GM21423 (cell line): Measurements from ENCODE around the gene NDUFA1.
A peak's percentile ranks its signal among the peaks of the same experiment; 100 is the strongest.
"Not testable (repeated sequence)": the region's sequence is repeated elsewhere in the genome, so short reads cannot be mapped to it uniquely, and the experiment has no call there.

Experiments used
- ATAC-seq: cut with Tn5 transposase; IDR thresholded peaks from one replicate; pipeline ENCODE4 v1.9.1; 2021; ENCODE audit warnings: mild to moderate bottlenecking, moderate library complexity; ENCODE audit not compliant: unreplicated experiment

NDUFA1 gene

GRCh38 chrX:119871599-119872395 lies at the start of gene NDUFA1, which contains the start of gene RNF113A:
Gene NDUFA1 (plus strand): TSS chrX:119871832. CDS start chrX:119871912, 80 bp downstream.
Gene RNF113A (minus strand): TSS chrX:119871733. CDS start chrX:119871613, 120 bp downstream.
- ATAC-seq = peak; percentile 94

- not testable (repeated sequence) for ATAC-seq
Observed at GRCh38 chrX:119824221-119824620, 47.4 kb upstream of the NDUFA1 start.

GRCh38 chrX:119826399-119826959 lies 45.2 kb upstream of the NDUFA1 start:
- no peak for ATAC-seq

- ATAC-seq = no peak
Observed at GRCh38 chrX:119828446-119828845, 43.2 kb upstream of the NDUFA1 start.

GRCh38 chrX:119833905-119834304 lies 37.7 kb upstream of the NDUFA1 start:
- ATAC-seq = no peak

DNA sequence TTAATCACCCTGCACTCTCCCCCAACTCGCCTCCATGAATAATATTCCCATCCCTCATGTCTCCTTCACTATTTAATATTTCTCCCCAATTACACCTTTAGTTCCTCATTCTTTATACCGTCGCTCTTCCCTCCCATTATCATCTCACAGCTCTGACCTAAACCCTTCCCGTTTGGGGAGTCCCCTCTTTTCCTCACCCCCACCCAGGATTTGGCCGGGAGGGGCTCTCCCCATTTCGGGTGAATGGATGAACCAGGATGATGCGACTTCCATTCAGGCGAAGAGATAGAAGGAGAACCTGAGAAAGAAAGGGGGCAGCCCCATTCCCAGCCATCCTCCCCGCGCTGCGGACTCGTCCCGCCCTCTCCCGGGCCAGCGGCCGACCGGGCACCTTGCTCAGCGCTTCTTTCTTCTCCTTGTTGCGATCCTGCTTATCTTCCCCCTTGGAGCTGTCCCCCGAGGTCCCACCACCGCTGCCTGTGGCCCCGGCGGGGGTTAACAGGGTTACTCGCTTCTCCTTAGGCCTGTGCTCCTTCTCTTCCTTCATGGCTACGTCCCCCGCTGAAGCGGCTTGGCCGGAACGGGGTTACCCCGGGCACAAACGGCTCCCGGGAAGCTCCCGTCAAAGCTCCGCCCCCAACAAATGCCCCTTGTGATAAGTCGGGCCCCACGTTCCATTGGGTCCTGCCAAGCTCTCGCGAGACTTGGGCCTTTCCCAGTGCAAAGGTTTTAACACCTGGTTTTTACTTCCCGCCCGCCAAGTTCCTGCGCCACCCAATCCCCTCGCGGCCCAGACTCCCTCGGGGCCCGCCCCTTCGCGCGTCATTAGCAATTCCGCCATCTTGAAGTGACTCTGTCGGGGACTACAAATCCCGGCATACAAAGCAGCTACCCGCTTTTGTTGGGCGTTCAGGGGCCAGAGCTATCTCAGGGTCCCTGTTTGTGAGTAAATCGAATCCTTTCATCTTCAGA lies 19.0 kb upstream of the NDUFA1 start, which contains the start of gene UPF3B:
Gene UPF3B (minus strand): TSS at position 582 of the 972 bp plus-strand sequence. CDS start 35 bp downstream, at position 547.
- ATAC-seq = peak; percentile 96

DNA sequence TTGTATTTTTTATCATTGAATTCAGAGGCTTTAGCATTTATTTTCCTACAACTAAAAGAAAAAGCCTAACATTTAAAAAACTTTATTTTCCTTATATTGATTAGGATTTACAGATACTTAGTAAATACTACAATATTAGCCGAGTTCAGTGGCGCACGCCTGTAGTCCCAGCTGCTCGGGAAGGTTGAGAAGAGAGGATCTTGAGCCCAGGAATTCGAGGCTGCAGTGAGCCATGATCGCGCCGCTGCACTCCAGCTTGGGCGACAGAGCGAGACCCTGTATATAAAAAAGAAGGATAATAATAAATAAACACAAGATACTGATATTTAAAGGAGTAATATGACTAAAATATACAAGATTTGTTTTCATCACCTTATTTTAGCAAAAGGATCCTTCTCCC lies 18.2 kb upstream of the NDUFA1 start:
- no peak for ATAC-seq

DNA sequence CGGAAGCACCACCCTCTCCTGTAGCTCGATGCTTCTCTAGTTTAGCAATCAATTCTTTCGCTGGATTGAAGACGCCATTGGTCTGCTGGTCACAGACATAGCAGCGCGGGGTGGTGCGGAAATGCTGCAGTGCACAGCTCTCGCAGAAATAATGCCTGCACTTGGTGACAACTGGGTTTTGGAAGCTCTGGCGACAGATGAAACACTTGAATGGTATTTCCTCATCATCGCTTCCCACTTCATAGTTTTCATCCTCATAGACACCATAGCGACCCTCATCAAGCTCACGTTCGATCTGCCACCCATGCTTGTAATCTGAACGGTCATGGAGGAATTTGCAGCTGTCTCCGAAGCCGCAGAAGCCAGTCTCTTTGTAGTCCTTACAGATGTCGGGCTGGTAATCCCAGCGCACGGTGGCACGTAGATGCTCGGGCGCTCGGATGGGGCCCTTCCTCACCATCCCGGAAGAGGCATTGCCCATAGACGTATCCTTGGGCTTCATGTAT lies 953 bp upstream of the NDUFA1 start:
- peak; percentile 17 for ATAC-seq

DNA sequence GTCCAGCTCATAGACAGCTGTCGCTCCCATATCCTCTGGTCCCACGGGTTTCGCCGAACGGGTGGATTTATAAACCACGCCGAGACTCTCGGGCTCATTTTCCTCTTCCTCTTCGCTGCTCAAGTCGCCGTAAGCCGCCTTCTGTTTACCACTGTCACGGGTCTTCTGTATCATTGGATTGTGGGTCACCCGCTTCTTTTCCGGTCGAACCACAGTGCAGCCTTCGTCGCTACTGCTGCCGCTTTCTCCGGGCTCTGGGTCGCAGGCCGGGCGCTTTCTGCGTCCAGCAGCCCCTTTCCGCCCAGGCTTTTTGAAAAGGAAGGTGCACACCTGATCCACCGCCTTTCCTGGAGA lies 410 bp upstream of the NDUFA1 start:
- ATAC-seq = peak; percentile 49

DNA sequence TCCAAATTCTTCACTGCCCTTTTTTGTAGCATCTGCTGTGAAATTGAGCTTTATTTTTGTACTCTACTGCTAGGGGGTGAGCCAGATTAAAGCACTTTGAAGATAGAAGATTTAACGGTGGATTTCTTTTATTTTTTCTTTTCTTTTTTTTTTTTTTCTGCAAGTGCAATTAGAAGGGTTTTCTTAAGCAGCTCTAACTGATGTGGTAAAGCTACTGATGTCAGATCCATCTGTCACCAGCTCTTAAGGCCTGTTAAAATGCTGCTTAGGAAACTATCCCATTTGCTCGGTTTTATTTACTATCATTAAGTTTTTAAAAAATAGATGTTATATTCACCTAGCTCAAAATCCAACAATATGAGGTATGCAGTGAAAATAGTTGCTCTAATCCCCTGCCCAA lies 7.1 kb downstream of the NDUFA1 start:
- no peak for ATAC-seq

- ATAC-seq = peak; percentile 44
Observed at GRCh38 chrX:119880076-119880475, 8.4 kb downstream of the NDUFA1 start.

DNA sequence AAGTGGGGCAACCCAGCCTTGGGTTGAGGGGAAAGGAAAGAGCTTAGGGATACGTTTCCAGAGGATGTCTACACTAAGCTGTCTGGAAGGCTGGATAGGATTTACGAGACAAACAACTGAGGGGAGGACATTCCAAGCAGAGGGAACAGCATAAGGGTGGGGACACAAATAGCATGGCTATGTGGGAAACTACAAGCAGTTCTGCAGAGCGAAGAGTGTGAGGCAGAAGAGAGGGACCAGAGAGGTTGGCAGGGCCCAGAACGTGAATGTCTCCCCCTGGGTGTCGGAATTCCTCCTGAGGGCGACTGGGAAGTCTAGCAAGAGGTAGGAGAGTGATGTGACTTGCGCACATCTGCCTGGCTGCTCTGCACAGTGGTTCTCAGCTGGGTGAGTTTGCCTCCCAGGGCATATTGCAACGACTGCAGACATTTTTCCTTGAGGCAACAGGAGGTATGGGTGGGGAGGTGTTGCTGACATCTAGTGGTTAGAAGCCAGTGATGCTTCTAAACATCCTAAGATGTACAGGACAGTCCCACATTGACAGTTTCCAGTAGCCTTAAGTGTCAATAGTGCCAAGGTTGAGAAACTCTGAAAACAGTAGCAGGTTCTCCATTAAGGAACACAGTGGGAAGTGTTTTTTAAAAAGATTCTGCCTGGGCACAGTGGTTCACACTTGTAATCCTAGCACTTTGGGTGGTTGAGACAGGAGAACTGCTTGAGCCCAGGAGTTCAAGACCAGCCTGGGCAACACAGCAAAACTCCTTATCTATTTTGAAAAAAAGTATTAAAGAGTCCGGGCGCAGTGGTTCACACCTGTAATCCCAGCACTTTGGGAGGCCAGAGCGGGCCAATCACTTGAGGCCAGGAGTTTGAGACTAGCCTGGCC lies 9.2 kb downstream of the NDUFA1 start:
- ATAC-seq = peak; percentile 78

DNA sequence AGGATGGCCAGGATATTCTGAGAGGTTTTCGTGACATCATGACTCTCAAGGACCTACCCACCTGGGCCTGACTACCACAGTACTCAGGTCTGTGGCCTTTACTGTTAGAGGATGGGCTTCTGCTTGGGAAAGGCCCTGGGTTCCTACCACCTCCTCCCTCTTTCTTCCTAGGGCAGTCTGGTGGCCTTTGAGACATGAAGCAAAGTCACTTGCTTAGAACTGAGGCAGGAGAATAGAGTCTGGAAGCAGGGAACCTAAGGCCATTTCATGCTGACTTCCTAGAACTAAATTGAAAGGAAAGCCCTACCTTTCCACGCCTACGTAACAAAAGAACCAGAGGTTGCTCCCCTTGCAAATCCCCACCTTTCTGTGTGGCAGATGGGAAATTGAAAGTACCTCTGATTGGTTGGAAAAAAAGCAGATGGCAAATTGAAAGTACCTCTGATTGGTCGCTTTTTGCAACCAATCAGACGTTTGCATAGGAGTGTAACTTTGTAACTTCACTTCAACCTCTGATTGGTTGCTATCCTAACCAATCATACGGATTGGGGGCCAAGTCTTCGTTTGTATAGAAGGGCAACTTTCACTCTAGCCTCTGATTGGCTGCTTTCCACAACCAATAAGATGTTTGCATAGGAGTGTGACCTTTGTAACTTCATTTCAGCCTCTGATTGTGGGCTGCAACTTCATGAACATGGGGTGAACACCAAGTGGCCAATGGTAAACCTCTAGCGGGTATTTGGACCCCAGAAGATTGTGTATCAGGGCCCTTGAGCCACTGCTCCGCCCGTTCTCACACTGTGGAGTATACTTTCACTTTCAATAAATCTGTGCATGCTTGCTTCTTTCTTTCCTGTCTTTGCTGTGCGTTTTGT lies 14.2 kb downstream of the NDUFA1 start:
- no peak for ATAC-seq

- peak; percentile 89 for ATAC-seq
Observed at GRCh38 chrX:119887721-119888425, 16.2 kb downstream of the NDUFA1 start.

- ATAC-seq = not testable (repeated sequence)
Observed at GRCh38 chrX:119890626-119891025, 19.0 kb downstream of the NDUFA1 start.

GRCh38 chrX:119891961-119892692 lies 20.5 kb downstream of the NDUFA1 start:
- ATAC-seq = not testable (repeated sequence)

GRCh38 chrX:119895843-119896326 lies 24.3 kb downstream of the NDUFA1 start, which contains the start of gene AKAP14:
Gene AKAP14 (plus strand): TSS chrX:119895893. CDS start chrX:119903224, 7,331 bp downstream.
- ATAC-seq = no peak
